NT2/D1 (cell line): ENCODE measurements around the gene CRADD.

Source experiments
- DNase-seq: peaks from one replicate; pipeline ENCODE4 v3.0.0-alpha.2; 2011; ENCODE audit warnings: low read depth, low spot score
- H3K27me3 ChIP-seq: 2 replicates; pipeline ENCODE4 v1.6.0; 2011; ENCODE audit warnings: mild to moderate bottlenecking; ENCODE audit not compliant: insufficient read length, insufficient read depth
- H3K36me3 ChIP-seq: 2 replicates; pipeline ENCODE4 v1.6.1; 2011; ENCODE audit warnings: mild to moderate bottlenecking, low read length, mixed read lengths; ENCODE audit not compliant: insufficient read depth, insufficient read length
- H3K4me1 ChIP-seq: 2 replicates; pipeline ENCODE4 v1.5.1; 2011; ENCODE audit not compliant: insufficient read depth, insufficient read length
- H3K4me3 ChIP-seq: 2 replicates; pipeline ENCODE4 v1.5.1; 2011; ENCODE audit warnings: low read depth; ENCODE audit not compliant: insufficient read length
- H3K9ac ChIP-seq: 2 replicates; pipeline ENCODE4 v1.6.0; 2011; ENCODE audit warnings: low read depth; ENCODE audit not compliant: insufficient read length
- H3K9me3 ChIP-seq: 2 replicates; pipeline ENCODE4 v1.5.1; 2011; ENCODE audit warnings: mild to moderate bottlenecking, low read length; ENCODE audit not compliant: insufficient read depth
- SUZ12 ChIP-seq: IDR thresholded peaks from 2 replicates; pipeline ENCODE4 v1.6.1; 2011; ENCODE audit not compliant: insufficient read length, insufficient read depth; ENCODE audit errors: extremely low read depth
- YY1 ChIP-seq: IDR thresholded peaks from 2 replicates; pipeline ENCODE4 v1.6.1; 2011; ENCODE audit not compliant: insufficient read length, insufficient read depth
- ZNF274 ChIP-seq: IDR thresholded peaks from 2 replicates; pipeline ENCODE4 v1.6.1; 2011; ENCODE audit warnings: mild to moderate bottlenecking, low read depth, low read length

CRADD gene

GRCh38 chr12:93743999-93744689, 67.0 kb downstream of the CRADD start:
- no peaks in the 10 kb centered on the region for H3K36me3 ChIP-seq
- H3K4me3 ChIP-seq: no peak overlapping the region
- no peak for DNase-seq
- H3K9ac ChIP-seq: no peak overlapping the region
- TF ChIP-seq SUZ12 (no peak), YY1 (no peak), ZNF274 (no peak)
- no peaks in the 10 kb centered on the region for H3K9me3 ChIP-seq
- no peaks in the 10 kb centered on the region for H3K27me3 ChIP-seq
- H3K4me1 ChIP-seq: no peaks in the 10 kb centered on the region

GRCh38 chr12:93745286-93745685, 68.1 kb downstream of the CRADD start:
- no peaks in the 10 kb centered on the region for H3K9me3 ChIP-seq
- H3K27me3 ChIP-seq: no peaks in the 10 kb centered on the region
- H3K36me3 ChIP-seq: no peaks in the 10 kb centered on the region
- no peak for DNase-seq
- no peak overlapping the region for H3K4me3 ChIP-seq
- H3K4me1 ChIP-seq: no peaks in the 10 kb centered on the region
- TF ChIP-seq YY1: no peak
- TF ChIP-seq SUZ12: no peak
- TF ChIP-seq ZNF274: no peak
- no peak overlapping the region for H3K9ac ChIP-seq

- no peaks in the 10 kb centered on the region for H3K36me3 ChIP-seq
- H3K4me3 ChIP-seq: no peak overlapping the region
- no peaks in the 10 kb centered on the region for H3K4me1 ChIP-seq
- H3K27me3 ChIP-seq: no peaks in the 10 kb centered on the region
- H3K9ac ChIP-seq: no peak overlapping the region
- DNase-seq: no peak
- H3K9me3 ChIP-seq: peaks cover 3% of the 10 kb centered on the region; the same call in 1 of the 2 replicates
- TF ChIP-seq SUZ12 (no peak), YY1 (no peak), ZNF274 (no peak)
These were observed 69.5 kb downstream of the CRADD start for GRCh38 chr12:93746572-93747168.

GRCh38 chr12:93748672-93749383, 71.7 kb downstream of the CRADD start:
- no peak for TF ChIP-seq ZNF274
- no peak for TF ChIP-seq YY1
- no peak for TF ChIP-seq SUZ12
- Histone ChIP-seq H3K27me3 (no peaks in the 10 kb centered on the region), H3K4me3 (no peak overlapping the region), H3K36me3 (no peaks in the 10 kb centered on the region), H3K9ac (no peak overlapping the region), H3K9me3 (peaks cover 25% of the 10 kb centered on the region), H3K4me1 (no peaks in the 10 kb centered on the region)
- DNase-seq: no peak

- Histone ChIP-seq H3K27me3 (no peaks in the 10 kb centered on the region), H3K36me3 (no peaks in the 10 kb centered on the region), H3K9ac (no peak overlapping the region), H3K4me3 (no peak overlapping the region), H3K4me1 (no peaks in the 10 kb centered on the region), H3K9me3 (peaks cover 31% of the 10 kb centered on the region)
- TF ChIP-seq ZNF274 (no peak), YY1 (no peak), SUZ12 (no peak)
- no peak for DNase-seq
These were observed 72.3 kb downstream of the CRADD start for GRCh38 chr12:93749515-93749914.

GRCh38 chr12:93750056-93750455, 72.9 kb downstream of the CRADD start:
- H3K9ac ChIP-seq: no peak overlapping the region
- H3K36me3 ChIP-seq: no peaks in the 10 kb centered on the region
- no peaks in the 10 kb centered on the region for H3K27me3 ChIP-seq
- DNase-seq: no peak
- no peaks in the 10 kb centered on the region for H3K4me1 ChIP-seq
- TF ChIP-seq YY1: no peak
- H3K4me3 ChIP-seq: no peak overlapping the region
- peaks cover 37% of the 10 kb centered on the region for H3K9me3 ChIP-seq

- H3K4me1 ChIP-seq: no peaks in the 10 kb centered on the region
- peaks cover 46% of the 10 kb centered on the region for H3K9me3 ChIP-seq
- H3K27me3 ChIP-seq: no peaks in the 10 kb centered on the region
- H3K36me3 ChIP-seq: no peaks in the 10 kb centered on the region
- TF ChIP-seq YY1 (no peak), SUZ12 (no peak), ZNF274 (no peak)
- no peak for DNase-seq
- no peak overlapping the region for H3K4me3 ChIP-seq
- no peak overlapping the region for H3K9ac ChIP-seq
These were observed 74.9 kb downstream of the CRADD start for GRCh38 chr12:93751864-93752610.
